Measurements from ENCODE around the gene UNC13C.

UNC13C gene

DNA sequence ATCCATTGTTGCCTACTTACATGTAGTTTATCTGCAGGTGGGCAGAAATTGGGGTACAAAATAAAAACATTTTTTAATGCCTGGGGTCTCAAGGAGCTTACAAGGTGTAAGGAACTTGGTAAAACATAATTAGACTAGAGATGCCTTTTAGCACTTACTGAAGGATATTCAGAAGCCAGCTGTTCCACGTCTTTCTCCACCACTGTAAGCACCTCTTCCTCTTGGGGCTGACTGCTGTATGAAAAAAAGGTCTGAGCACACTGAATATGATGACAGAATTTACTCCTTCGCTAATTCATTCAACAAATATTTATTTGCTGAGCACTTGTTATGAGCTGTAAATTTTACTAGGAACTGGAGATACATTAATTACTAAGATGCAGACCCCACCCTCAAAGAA, 539.1 kb downstream of the UNC13C start:
- TF ChIP-seq, protein P1, sequence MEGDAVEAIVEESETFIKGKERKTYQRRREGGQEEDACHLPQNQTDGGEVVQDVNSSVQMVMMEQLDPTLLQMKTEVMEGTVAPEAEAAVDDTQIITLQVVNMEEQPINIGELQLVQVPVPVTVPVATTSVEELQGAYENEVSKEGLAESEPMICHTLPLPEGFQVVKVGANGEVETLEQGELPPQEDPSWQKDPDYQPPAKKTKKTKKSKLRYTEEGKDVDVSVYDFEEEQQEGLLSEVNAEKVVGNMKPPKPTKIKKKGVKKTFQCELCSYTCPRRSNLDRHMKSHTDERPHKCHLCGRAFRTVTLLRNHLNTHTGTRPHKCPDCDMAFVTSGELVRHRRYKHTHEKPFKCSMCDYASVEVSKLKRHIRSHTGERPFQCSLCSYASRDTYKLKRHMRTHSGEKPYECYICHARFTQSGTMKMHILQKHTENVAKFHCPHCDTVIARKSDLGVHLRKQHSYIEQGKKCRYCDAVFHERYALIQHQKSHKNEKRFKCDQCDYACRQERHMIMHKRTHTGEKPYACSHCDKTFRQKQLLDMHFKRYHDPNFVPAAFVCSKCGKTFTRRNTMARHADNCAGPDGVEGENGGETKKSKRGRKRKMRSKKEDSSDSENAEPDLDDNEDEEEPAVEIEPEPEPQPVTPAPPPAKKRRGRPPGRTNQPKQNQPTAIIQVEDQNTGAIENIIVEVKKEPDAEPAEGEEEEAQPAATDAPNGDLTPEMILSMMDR (IDR thresholded peaks at IDR 0.05; ENCODE audit: insufficient read depth, low read length) = no peak
- TF ChIP-seq, protein P2, sequence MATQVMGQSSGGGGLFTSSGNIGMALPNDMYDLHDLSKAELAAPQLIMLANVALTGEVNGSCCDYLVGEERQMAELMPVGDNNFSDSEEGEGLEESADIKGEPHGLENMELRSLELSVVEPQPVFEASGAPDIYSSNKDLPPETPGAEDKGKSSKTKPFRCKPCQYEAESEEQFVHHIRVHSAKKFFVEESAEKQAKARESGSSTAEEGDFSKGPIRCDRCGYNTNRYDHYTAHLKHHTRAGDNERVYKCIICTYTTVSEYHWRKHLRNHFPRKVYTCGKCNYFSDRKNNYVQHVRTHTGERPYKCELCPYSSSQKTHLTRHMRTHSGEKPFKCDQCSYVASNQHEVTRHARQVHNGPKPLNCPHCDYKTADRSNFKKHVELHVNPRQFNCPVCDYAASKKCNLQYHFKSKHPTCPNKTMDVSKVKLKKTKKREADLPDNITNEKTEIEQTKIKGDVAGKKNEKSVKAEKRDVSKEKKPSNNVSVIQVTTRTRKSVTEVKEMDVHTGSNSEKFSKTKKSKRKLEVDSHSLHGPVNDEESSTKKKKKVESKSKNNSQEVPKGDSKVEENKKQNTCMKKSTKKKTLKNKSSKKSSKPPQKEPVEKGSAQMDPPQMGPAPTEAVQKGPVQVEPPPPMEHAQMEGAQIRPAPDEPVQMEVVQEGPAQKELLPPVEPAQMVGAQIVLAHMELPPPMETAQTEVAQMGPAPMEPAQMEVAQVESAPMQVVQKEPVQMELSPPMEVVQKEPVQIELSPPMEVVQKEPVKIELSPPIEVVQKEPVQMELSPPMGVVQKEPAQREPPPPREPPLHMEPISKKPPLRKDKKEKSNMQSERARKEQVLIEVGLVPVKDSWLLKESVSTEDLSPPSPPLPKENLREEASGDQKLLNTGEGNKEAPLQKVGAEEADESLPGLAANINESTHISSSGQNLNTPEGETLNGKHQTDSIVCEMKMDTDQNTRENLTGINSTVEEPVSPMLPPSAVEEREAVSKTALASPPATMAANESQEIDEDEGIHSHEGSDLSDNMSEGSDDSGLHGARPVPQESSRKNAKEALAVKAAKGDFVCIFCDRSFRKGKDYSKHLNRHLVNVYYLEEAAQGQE (IDR thresholded peaks at IDR 0.05; ENCODE audit: insufficient replicate concordance, low read depth) = no peak
- TF ChIP-seq SPI1 (IDR thresholded peaks at IDR 0.05; ENCODE audit: borderline replicate concordance, low read depth) (no peak), POLR2AphosphoS5 (IDR thresholded peaks at IDR 0.05; ENCODE audit: low read depth) (no peak), GABPA (IDR thresholded peaks at IDR 0.05; ENCODE audit: low read depth) (no peak)
- H3K4me3 ChIP-seq (replicated peaks; ENCODE audit: insufficient read depth, low read length) = no peak overlapping the region
- H3K27ac ChIP-seq (replicated peaks) = no peak overlapping the region
- DNase-seq (ENCODE audit: low read depth in 1 of 2, low spot score in 1 of 2) = no peak
- H3K27me3 ChIP-seq (ENCODE audit: insufficient read depth, poor library complexity, severe bottlenecking) = no peaks in the 10 kb centered on the region

DNA sequence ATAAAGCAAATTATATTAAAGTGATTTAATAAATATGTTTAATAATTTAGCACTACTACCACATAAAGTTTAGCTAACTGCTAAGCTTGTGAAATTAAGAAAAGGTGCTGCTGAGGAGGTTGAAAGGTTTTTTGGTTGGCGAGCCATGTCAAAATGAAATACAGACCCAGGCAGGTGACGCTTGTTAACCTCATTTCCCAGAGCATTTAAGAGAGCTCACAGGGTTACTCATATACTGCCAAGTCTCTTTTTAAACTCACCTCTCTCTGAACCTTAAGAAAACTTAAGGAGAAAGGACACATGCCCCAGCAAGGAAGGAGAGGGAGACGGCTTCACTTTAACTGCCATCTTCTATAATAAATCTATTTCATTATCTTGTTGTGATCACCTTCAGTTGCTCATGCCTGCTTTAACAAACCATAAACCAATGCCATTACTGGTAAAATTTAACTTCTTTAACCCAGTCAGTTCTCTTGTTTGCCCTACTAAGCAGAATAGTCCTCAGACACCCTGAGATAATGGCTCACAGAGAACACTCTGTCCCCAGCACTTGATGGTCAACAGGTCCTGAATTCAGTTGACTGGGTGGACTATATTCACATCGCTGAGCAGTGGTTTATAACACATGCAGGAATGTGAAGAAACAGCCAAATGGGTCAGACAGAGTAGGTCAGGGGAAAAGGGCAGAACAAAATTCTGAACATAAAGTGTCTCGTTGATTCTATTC, 540.1 kb downstream of the UNC13C start:
- no peak overlapping the region for H3K4me3 ChIP-seq (replicated peaks; ENCODE audit: insufficient read depth, low read length)
- DNase-seq (ENCODE audit: low read depth in 1 of 2, low spot score in 1 of 2) = no peak
- no peak overlapping the region for H3K27ac ChIP-seq (replicated peaks)
- H3K27me3 ChIP-seq (ENCODE audit: insufficient read depth, poor library complexity, severe bottlenecking) = no peaks in the 10 kb centered on the region
- TF ChIP-seq POLR2AphosphoS5 (IDR thresholded peaks at IDR 0.05; ENCODE audit: low read depth) = no peak
- no peak for TF ChIP-seq GABPA (IDR thresholded peaks at IDR 0.05; ENCODE audit: low read depth)
- no peak for TF ChIP-seq SPI1 (IDR thresholded peaks at IDR 0.05; ENCODE audit: borderline replicate concordance, low read depth)
- TF ChIP-seq, protein P1 (IDR thresholded peaks at IDR 0.05; ENCODE audit: insufficient read depth, low read length) = no peak
- TF ChIP-seq, protein P2 (IDR thresholded peaks at IDR 0.05; ENCODE audit: insufficient replicate concordance, low read depth) = no peak

DNA sequence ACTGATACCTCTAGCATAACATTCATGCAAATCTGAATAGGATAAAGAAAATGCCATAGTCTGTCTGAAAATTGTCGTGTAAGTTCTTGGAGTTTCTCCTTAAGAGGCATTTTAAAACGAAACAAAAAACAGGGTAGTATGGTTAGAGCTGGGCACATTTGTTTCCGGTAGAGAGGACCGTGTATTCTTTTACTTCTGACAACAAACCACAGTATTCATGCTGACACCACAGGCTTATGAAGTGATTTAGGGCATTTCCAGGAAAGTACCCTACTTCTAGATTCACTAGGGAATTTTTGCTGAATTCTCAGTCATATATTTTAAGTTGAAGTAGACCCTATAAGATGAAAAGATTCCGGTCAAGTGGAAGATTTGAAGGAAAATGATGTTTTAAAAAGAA, 541.3 kb downstream of the UNC13C start:
- TF ChIP-seq GABPA (IDR thresholded peaks at IDR 0.05; ENCODE audit: low read depth) = no peak
- TF ChIP-seq, protein P2 (IDR thresholded peaks at IDR 0.05; ENCODE audit: insufficient replicate concordance, low read depth) = no peak
- TF ChIP-seq, protein P1 (IDR thresholded peaks at IDR 0.05; ENCODE audit: insufficient read depth, low read length) = no peak
- no peak for TF ChIP-seq SPI1 (IDR thresholded peaks at IDR 0.05; ENCODE audit: borderline replicate concordance, low read depth)
- TF ChIP-seq POLR2AphosphoS5 (IDR thresholded peaks at IDR 0.05; ENCODE audit: low read depth) = no peak
- H3K27ac ChIP-seq (replicated peaks) = no peak overlapping the region
- no peak overlapping the region for H3K4me3 ChIP-seq (replicated peaks; ENCODE audit: insufficient read depth, low read length)

More for the DNA sequence above, 541.3 kb downstream of the UNC13C start:
- no peak for DNase-seq (ENCODE audit: low read depth in 1 of 2, low spot score in 1 of 2)
- H3K27me3 ChIP-seq (ENCODE audit: insufficient read depth, poor library complexity, severe bottlenecking) = no peaks in the 10 kb centered on the region
